Esophagus mucosa (tissue), 1 donor: ENCODE measurements around the gene LMBR1. TPM values are rescaled to one million over a fixed set of nuclear protein-coding genes. Genes with fewer than 3 reads are reported as not detected.
"Not testable (repeated sequence)": the region's sequence is repeated elsewhere in the genome, so short reads cannot be mapped to it uniquely, and the experiment has no call there.

Experiments
- ATAC-seq: fragments of 200-7000 bp; cut with Tn5 transposase; one replicate; pipeline ENCODE4 v1.9.1; 2020
- total RNA-seq: library from RNA; stranded (reverse); gene quantifications from one replicate; pipeline ENCODE4 v1.2.4, GENCODE V29; 2023
- donor health status: DM: yes; HTN: yes; CAD: no.

Gene LMBR1, protein sequence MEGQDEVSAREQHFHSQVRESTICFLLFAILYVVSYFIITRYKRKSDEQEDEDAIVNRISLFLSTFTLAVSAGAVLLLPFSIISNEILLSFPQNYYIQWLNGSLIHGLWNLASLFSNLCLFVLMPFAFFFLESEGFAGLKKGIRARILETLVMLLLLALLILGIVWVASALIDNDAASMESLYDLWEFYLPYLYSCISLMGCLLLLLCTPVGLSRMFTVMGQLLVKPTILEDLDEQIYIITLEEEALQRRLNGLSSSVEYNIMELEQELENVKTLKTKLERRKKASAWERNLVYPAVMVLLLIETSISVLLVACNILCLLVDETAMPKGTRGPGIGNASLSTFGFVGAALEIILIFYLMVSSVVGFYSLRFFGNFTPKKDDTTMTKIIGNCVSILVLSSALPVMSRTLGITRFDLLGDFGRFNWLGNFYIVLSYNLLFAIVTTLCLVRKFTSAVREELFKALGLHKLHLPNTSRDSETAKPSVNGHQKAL
- 32.6 TPM for total RNA-seq

DNA sequence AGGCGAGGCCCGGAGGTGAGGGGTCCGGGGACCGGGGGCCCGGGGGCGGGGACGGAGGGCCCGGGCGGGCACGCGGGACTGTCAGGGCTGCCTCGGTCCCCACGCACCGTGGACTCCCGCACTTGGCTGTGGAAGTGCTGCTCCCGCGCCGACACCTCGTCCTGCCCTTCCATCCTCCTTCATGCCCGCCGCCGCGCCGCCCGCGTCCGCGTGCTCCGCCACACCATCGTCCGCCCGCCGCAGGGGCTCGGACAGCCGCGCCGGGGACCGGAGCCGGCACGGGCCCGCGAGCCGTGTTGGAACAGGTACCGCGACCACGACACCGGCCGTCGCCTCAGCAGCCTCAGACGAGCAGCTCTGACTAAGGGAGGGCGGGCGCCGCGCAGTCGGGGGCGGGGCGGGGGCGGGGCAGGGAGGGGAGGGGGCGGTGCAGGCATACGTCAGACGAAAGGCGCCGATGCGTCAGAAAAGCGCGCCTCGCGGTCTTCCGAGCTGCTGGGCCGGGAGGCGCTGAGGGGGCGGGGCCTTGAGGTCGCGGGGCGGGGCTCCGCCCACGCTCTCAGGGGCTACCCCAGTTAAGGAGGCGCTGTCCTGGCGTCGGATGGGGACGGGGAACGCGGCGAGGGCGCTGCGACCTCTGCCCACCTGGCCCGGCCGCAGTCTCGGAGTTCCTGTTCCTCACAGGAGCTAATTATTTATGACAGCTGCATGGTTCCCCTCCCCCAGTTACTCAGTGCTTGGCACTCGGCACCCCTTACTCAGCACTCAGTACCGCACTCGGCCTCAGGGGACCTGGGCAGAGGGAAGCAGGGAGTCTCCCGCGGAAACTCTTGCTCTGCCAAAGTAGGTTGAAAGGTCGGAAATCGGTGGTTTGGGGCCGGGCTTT is at the start of gene LMBR1:
Gene LMBR1, minus strand, starts transcription at position 363 of the 886 bp plus-strand sequence. Its CDS starts 190 bp downstream, at position 173.
- ATAC-seq = peak; percentile 97

DNA sequence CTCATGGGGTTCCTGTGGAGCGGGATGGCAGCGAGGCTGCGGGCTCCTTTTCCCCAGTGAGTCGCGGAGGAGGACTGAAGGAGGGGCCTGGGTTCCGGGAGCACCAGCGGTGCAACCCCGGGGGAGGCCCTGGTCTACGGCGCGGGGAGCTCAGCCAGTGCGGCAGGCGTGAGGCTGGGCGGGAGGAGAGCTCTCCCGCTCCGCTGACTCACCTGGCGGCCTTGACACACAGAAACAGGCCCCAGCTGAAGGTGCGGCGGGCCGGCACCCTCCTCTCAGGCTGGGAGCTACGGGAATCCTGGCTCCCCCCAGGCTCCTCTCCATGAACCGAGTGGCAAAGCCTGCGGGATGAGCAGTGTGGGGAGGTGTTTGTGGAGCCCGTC is 49.7 kb upstream of the LMBR1 start:
- peak; percentile 88 for ATAC-seq

DNA sequence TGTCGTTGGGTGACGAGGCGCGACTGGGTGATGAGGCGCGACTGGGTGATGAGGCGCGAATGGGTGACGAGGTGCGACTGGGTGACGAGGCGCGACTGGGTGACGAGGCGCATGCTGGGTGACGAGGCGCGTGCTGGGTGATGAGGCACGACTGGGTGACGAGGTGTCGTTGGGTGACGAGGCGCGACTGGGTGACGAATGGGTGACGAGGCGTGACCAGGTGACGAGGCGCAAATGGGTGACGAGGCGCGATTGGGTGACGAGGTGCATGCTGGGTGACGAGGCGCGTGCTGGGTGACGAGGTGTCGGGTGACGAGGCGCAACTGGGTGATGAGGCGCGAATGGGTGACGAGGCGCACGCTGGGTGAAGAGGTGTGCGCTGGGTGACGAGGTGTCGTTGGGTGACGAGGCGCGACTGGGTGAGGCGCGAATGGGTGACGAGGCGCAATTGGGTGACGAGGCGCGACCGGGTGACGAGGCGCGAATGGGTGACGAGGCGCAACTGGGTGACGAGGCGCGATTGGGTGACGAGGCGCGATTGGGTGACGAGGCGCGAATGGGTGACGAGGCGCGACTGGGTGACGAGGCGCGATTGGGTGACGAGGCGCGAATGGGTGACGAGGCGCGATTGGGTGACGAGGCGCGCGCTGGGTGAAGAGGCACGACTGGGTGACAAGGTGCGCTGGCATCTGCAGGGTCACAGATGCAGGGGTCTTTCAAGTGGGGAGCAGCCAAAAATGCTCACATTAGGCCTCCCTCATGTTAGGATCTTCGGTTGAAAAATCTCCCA is 48.6 kb upstream of the LMBR1 start:
- ATAC-seq = no peak

DNA sequence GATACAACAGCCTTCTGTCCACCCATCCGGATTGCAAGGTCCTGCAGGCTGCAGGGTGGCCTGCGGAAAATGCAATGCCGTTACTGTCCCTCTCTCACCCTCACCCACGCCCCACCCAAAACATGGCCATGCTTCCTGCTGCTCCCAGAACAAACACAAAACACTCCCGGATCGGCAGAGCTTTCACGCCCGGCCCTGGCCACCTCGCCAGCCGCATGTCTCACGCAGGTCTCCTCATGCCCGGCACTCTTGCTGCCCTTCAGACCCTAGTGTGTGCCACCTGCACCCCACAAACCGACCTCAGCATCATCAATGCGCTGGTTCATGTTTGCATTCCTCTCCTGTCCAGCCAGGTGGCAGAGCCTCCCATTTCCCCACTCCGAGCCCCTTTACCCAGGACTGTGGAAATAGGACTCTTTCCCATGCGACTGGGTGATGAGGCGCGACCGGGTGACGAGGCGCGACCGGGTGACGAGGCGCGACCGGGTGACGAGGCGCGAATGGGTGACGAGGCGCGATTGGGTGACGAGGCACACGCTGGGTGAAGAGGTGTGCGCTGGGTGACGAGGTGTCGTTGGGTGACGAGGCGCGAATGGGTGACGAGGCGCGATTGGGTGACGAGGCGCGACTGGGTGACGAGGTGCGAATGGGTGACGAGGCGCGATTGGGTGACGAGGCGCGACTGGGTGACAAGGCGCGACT is 47.6 kb upstream of the LMBR1 start:
- no peak for ATAC-seq

DNA sequence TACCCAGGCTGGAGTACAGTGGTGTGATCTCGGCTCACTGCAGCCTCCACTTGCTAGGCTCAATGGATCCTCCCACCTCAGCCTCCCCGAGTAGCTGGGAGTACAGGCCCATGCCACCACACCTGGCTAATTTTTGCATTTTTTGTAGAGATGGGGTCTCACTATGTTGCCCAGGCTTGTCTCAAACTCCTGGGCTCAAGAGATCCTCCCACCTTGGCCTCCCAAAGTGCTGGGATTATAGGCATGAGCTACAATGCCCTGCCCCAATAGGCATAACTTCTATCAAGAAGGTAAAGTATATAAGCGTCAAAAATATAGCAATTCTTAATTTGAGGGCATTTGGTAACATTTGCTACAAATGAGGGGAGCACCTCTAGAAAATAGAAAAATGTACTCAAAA is 43.8 kb upstream of the LMBR1 start:
- not testable (repeated sequence) for ATAC-seq

DNA sequence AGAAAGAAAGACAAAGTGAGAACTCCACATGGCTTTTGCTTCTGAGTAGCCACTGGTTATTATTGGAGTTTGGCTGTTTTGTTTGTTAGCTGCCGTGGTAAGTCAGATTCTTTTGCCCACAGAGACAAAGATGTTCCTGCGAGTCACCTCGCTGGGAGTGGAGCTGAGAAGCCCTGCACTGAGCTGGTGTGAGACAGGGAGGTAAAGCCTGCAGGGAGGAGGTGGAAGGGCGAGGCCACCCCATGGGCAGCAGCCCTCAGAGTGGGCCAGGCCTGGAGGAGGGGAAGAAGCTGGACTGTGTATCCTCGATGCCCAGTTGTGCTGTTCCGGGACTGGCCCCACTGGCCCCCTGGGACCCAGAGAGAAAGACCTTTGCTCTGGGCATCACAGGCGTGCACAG is 42.3 kb upstream of the LMBR1 start:
- ATAC-seq = peak; percentile 35

DNA sequence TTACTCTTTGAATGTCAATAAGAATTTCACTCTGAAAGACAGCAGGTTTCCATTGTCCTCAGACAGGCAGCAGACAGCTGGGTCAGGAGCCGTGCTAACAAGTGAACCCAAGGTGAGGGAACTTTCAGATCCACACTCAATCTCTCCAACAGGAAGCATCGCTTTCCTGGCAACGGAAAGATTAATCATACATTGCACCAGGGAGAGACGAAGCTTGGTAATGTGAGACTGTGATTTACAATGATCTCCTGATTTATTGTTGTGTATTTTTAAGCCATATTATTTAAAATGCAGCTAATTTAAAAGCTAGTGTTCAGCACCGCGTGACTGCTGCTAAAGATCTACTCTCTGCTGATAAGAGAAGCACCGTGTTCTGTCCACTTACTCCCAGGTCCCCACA is 39.0 kb upstream of the LMBR1 start:
- ATAC-seq = peak; percentile 35

DNA sequence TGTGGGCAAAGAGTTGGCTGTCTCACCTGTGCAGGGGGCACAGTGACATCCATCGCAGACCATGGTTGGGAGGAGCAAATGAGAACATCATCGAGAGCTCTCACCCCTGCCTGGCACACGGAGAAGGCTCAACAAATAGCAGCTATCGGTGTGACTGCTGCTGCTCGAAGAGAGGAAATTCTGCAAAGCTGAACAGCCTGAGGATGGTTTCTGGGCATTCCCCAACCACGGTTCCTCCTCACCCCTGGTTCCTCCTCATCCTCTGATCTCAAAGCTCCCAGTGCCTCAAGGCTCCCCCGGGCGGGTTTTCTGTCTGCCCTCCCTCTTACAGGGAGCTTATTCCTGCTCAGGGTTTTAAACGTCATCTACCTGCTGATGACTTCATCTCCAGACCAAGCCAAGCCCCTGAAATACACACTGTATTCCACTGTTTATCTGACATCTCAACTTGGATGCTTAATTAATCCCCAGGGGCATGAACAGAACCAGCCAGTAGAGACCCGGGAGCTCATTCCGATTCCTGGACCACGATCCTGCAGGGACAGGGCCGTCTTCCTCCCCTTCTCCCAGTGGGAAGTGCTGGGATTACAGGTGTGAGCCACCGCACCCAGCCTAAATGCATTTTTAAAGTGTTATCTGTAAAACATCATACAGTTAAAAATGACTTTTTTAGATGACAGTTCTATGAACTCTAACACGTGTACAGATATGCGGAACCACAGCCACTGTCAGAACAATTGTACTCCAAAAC is 37.0 kb upstream of the LMBR1 start:
- ATAC-seq = no peak

DNA sequence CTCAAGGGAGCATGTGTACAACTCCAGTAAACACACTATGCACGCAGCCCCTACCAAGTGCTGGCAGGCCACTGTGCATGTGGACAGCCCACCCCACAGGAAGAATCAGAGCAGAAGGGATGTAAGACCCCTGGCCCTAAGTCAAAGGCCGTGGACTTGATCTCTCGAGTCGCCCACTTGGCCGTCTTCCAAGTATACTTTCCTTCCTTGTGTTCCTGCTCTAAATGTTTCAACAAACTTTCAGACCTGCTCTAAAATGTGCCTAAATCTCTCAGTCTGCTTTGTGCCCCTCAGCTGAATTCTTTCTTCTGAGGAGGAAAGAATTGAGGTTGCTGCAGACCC is 35.4 kb upstream of the LMBR1 start:
- no peak for ATAC-seq

DNA sequence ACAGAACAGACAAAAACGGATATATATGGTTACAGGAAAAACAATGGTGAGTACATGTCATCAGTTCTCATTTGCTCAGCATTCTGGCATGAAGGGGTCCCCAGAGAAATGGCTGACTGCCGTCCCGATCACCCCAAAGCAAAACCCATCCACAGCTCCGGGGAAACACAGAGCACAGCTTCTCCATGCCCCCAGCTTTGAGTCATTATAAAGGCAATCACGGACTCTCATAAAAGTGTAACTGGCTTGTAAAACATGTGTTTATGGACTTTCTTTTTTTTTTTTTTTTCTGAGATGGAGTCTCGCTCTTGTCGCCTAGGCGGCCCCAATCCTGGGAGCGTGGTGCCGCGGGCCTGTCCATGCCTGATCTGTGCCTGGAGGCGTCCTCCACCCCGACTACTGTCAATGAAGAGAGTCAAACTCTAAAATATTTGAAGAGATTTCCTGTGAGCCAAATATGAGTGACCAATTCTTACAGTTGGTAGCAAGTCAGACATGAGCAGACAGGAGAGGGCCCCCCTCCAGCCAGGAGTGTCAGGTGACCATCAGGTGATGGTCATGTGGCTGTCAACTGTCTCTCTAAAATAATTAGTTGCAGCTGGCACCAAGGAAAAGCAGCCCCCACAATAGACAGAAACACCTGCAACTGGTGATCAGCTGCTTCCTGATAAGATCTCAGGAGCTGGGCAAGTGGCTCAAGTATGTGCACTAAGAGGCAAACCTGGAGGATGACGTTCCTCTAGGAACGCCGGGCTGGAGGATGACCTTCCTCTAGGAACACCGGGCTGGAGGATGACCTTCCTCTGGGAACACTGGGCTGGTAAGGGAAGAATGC is 34.8 kb upstream of the LMBR1 start:
- peak; percentile 43 for ATAC-seq

DNA sequence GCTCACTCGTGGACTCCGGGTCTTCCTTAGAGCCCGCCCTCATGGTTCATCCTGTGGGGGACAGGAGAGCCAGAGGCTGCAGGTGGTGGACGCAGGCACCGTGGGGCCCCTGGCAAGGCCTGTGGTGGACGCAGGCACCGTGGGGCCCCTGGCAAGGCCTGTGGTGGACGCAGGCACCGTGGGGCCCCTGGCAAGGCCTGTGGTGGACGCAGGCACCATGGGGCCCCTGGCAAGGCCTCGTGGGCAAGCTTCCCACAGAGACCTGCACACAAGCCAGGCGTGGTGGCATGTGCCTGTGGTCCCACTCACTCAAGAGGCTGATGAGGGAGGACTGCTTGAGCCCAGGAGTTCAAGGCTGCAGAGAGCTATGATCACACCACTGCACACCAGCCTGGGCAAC is 32.8 kb upstream of the LMBR1 start:
- ATAC-seq = not testable (repeated sequence)

DNA sequence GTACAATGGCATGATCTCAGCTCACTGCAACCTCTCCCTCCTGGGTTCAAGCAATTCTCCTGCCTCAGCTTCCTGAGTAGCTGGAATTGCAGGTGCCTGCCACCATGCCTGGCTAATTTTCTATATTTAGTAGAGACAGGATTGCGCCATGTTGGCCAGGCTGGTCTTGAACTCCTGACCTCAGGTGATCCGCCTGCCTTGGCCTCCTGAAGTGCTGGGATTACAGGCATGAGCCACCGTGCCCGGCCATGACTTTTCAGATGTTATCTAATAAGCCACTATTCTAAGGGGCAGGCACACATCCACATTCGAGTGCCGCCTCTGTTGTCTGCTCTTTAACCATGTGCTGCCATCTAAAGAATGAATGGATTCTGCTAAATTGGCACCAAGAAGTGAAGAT is 29.3 kb upstream of the LMBR1 start:
- ATAC-seq = not testable (repeated sequence)

DNA sequence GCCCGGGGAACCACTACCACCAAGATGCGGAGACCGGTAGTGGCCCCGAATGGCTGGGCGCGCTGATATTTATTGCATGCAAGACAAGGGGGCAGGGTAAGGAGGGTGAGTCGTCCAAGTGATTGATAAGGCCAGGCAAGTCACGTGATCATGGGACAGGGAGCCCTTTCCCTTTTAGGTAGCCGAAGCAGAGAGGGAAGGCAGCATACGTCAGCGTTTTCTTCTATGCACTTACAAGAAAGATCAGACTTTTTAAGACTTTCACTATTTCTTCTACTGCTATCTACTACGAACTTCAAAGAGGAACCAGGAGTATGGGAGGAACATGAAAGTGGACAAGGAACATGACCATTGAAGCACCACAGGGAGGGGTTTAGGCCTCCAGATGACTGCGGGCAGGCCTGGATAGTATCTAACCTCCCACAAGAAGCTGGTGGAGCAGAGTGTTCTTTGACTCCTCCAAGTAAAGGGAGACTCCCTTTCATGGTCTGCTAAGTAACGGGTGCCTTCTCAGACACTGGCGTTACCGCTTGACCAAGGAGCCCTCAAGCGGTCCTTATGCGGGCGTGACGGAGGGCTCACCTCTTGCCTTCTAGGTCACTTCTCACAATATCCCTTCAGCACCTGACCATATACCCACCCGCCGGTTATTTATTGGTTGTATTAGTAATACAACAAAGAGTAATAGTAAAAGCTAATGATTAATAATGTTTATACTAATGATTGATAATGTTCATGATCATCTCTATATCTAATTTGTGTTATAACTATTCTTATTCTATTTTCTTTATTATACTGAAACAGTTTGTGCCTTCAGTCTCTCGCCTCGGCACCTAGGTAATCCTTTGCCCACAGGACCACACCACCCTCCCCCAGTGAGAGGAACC is 27.7 kb upstream of the LMBR1 start:
- ATAC-seq = not testable (repeated sequence)

DNA sequence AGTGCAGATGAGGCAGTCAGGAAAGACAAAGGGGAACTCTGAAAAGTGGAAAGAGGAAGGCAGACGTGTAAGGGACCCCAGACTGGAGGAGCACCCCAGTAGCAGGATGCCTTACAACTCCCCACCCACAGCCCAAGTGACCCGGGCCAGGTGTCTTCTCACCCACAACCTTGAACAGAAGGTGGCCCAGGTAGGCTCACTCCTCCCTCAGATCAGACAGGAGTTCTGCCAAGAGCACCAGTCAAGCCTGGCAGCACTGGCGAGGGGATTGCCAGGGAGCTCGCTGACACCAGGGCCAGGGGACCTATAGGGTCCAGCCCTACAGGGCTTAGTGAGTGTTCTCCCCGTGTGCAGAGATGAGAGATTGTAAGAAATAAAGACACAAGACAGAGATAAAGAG is 27.1 kb upstream of the LMBR1 start:
- ATAC-seq = no peak

DNA sequence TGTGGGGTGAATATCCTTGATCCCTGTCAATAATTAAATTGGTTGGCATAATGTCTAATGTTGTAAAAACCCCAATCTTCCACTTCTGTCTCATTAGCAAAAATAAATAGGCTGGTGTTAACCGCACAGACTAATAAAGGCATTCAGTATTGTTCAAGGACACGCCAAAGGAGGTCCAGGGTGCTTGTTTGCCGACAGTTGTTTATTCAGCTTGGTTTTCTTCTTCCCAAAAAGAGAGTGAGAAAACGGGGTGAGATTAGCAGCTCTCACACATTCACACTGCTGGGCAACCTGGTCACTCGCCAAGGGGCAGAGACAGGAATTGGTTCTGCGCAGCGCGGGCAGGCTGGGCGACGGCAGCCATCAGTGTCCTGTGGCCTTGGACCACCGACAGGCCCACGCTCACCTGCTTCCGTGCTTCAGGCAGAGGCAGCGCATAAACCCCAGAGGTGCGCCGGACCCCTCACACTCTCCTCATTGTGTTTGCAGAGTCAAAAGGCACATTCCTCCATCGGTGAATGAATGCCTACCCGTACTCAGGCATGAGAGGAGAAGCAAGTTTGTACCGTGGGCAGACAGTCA is 26.2 kb upstream of the LMBR1 start:
- no peak for ATAC-seq

DNA sequence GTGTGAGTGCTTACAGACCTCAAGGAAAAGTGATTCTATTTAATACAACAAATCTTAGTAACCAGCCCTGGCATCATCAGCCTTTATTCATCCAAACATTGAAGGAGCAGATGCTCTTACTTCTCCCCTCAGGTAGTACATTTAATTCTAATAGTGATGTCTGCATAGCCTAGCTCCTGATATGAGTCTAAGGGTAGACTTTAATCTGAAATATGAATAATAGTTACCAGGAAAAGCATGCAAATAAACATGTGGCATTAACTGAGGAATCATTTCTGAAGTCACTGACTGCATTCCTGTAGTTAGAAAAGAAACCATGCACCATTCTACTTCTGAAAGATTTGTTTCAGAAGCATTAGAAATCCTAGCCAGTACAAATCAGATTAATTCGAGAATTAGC is 25.7 kb upstream of the LMBR1 start:
- ATAC-seq = no peak

DNA sequence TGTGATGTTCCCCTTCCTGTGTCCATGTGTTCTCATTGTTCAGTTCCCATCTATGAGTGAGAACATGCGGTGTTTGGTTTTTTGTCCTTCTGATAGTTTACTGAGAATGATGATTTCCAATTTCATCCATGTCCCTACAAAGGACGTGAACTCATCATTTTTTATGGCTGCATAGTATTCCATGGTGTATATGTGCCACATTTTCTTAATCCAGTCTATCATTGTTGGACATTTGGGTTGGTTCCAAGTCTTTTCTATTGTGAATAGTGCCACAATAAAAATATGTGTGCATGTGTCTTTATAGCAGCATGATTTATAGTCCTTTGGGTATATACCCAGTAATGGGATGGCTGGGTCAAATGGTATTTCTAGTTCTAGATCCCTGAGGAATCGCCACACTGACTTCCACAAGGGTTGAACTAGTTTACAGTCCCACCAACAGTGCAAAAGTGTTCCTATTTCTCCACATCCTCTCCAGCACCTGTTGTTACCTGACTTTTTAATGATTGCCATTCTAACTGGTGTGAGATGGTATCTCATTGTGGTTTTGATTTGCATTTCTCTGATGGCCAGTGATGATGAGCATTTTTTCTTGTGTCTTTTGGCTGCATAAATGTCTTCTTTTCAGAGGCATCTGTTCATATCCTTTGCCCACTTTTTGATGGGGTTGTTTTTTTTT is 16.7 kb upstream of the LMBR1 start:
- ATAC-seq = not testable (repeated sequence)

DNA sequence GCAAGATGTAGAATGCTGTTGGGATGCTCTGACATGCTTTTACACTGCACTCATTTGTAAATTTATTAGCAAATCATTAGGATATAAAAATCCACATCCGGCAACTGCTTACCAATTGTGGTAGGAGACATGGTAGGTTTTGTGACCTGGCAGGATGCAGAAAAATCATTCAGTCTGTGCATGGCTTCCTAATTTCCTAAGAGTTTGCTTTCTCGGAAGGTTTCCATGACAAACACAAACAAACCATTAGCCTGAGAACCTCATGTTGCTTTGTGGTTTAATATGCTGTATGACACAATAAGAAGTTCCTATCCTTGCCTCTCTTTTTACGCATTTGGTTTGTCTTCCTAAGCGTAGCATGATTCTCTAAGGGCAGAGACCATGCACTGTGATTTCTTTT is 14.7 kb upstream of the LMBR1 start:
- ATAC-seq = peak; percentile 28
